GM12873 (cell line): ENCODE measurements around the gene SERP2.

Experiments
- CTCF ChIP-seq: IDR thresholded peaks from 2 replicates; pipeline ENCODE4 v1.5.1; 2012; ENCODE audit warnings: low read depth, mild to moderate bottlenecking, moderate library complexity, low read length, control low read depth; ENCODE audit not compliant: insufficient read depth; ENCODE audit errors: missing control alignments

The SERP2 gene

GRCh38 chr13:44425815-44426078, 52.1 kb downstream of the SERP2 start:
- TF ChIP-seq CTCF, result no peak

- TF ChIP-seq CTCF, result no peak
Measured at GRCh38 chr13:44426461-44426860, 52.8 kb downstream of the SERP2 start.

GRCh38 chr13:44429311-44429710, 55.7 kb downstream of the SERP2 start:
- no peak for TF ChIP-seq CTCF

- TF ChIP-seq CTCF, result no peak
Measured at GRCh38 chr13:44431150-44431549, 57.5 kb downstream of the SERP2 start.

- no peak for TF ChIP-seq CTCF
Measured at GRCh38 chr13:44432650-44433049, 59.0 kb downstream of the SERP2 start.

GRCh38 chr13:44433863-44434765, 60.5 kb downstream of the SERP2 start:
- TF ChIP-seq CTCF, result no peak

- no peak for TF ChIP-seq CTCF
Measured at GRCh38 chr13:44434766-44435141, 61.1 kb downstream of the SERP2 start.
